Chondrocyte (in vitro differentiated cells): ENCODE results near the gene DAB2. TPM values are rescaled to one million over a fixed set of nuclear protein-coding genes. Genes with fewer than 3 reads are reported as not detected.

Experiments used
- DNase-seq: peaks from one replicate; pipeline ENCODE4 v3.0.0; 2021; ENCODE audit warnings: mixed read lengths, low spot score
- H3K27ac Mint-ChIP-seq: one replicate; pipeline ENCODE4 v1.8.0; 2021; ENCODE audit warnings: mild to moderate bottlenecking, moderate library complexity, mixed read lengths; ENCODE audit not compliant: unreplicated experiment
- H3K27me3 Mint-ChIP-seq: 2 replicates; pipeline ENCODE4 v1.8.0; 2021; ENCODE audit warnings: low read depth, mixed read lengths
- H3K36me3 Mint-ChIP-seq: 2 replicates; pipeline ENCODE4 v1.8.0; 2021; ENCODE audit warnings: low read depth, mixed read lengths
- H3K4me1 Mint-ChIP-seq: 2 replicates; pipeline ENCODE4 v1.8.0; 2021; ENCODE audit warnings: low read depth, mild to moderate bottlenecking, mixed read lengths
- H3K4me3 Mint-ChIP-seq: one replicate; pipeline ENCODE4 v1.8.0; 2021; ENCODE audit warnings: mild to moderate bottlenecking, moderate library complexity, mixed read lengths; ENCODE audit not compliant: unreplicated experiment
- H3K9me3 Mint-ChIP-seq: 2 replicates; pipeline ENCODE4 v1.8.0; 2021; ENCODE audit warnings: low read depth, mixed read lengths
- total RNA-seq: library from RNA; stranded (reverse); gene quantifications from 3 replicates; pipeline ENCODE4 v1.2.1, GENCODE V29; 2021
- TF ChIP-seq, protein P1 (sequence below): fragments of 200-600 bp; sonication (generic); IDR thresholded peaks from 2 replicates; pipeline ENCODE4 v1.5.0; 2021; ENCODE audit warnings: antibody characterized with exemption, mild to moderate bottlenecking, moderate library complexity

DAB2 gene
- total RNA-seq, 1 donor from 2014 or later: 82.7 TPM

DNA sequence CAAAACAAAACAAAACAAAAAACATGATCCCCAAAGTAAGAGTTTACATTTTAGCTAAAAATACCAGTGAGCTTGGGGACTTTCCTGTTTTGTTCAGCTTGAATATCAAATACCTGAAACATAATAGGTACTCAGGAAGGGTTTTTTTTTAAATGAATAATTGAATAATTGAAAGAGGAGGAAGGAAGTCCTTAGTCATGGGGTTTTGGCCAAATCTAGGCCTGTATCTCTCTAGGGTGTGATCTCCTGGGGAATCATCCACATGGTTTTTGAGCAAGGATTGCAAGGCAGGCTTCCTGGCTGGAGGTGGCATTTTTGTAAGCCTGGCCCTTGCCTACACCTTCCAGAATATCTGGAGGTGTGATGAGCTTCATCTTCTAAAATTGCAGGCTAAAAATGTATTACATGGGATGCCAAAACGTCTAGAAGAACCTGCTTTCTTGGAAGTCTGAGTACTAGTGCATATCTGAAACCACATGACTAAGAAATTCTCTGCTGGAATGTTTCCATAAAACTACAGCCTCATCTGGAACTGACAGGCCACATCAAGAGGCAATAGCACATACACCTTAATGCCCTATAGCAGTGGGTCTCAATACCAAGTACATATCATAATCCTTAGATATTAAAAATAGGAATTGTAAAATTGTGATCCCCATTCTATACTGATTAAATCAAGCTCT, 70.9 kb downstream of the DAB2 start:
- H3K4me3 Mint-ChIP-seq: no peak overlapping the region
- no peak for DNase-seq
- peaks cover 3% of the 10 kb centered on the region for H3K36me3 Mint-ChIP-seq
- H3K9me3 Mint-ChIP-seq: peaks cover 27% of the 10 kb centered on the region
- no peak overlapping the region for H3K27ac Mint-ChIP-seq
- TF ChIP-seq, protein P1, sequence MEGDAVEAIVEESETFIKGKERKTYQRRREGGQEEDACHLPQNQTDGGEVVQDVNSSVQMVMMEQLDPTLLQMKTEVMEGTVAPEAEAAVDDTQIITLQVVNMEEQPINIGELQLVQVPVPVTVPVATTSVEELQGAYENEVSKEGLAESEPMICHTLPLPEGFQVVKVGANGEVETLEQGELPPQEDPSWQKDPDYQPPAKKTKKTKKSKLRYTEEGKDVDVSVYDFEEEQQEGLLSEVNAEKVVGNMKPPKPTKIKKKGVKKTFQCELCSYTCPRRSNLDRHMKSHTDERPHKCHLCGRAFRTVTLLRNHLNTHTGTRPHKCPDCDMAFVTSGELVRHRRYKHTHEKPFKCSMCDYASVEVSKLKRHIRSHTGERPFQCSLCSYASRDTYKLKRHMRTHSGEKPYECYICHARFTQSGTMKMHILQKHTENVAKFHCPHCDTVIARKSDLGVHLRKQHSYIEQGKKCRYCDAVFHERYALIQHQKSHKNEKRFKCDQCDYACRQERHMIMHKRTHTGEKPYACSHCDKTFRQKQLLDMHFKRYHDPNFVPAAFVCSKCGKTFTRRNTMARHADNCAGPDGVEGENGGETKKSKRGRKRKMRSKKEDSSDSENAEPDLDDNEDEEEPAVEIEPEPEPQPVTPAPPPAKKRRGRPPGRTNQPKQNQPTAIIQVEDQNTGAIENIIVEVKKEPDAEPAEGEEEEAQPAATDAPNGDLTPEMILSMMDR: no peak
- H3K27me3 Mint-ChIP-seq: peaks cover 10% of the 10 kb centered on the region
- no peaks in the 10 kb centered on the region for H3K4me1 Mint-ChIP-seq

DNA sequence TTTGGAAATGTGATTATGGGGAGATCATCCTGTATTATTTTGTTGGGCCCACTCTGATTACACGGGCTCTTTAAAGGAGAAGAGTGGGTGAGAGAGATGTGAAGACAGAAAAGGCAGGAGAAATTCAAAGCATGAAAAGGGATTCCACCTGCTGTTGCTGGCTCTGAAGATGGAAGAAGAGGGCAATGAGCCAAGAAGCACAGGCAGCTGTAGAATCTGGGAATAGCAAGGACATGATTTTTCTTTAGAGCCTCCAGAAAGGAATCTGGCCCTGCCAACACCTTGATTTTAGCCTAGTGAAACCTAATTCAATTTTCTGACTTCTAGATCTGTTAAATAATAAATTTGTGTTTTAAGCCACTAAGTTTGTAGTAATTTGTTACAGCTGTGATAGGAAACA, 71.8 kb downstream of the DAB2 start:
- no peak overlapping the region for H3K4me3 Mint-ChIP-seq
- DNase-seq: no peak
- peaks cover 27% of the 10 kb centered on the region for H3K9me3 Mint-ChIP-seq
- H3K36me3 Mint-ChIP-seq: peaks cover 3% of the 10 kb centered on the region
- no peaks in the 10 kb centered on the region for H3K4me1 Mint-ChIP-seq
- no peak overlapping the region for H3K27ac Mint-ChIP-seq
- TF ChIP-seq, protein P1: no peak
- peaks cover 12% of the 10 kb centered on the region for H3K27me3 Mint-ChIP-seq

DNA sequence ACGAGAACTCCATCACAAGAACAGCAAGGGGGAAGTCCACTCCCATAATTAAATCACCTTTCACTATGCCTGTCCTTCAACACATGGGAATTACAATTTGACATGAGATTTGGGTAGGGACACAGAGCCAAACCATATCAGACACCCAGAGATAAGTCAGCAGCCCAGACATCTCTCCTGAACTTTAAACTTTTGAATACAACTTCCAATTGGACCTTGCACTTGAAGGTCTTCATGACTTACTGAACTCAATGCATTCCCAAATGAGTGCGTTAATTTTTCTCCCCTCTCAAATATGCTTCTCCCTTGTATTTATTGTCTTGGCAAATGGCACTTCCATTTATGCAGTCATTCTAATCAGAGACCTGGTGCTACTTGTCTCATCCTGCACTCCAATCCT, 72.6 kb downstream of the DAB2 start:
- Mint-ChIP-seq H3K9me3 (peaks cover 25% of the 10 kb centered on the region), H3K4me3 (no peak overlapping the region), H3K27ac (no peak overlapping the region), H3K27me3 (peaks cover 17% of the 10 kb centered on the region), H3K4me1 (no peaks in the 10 kb centered on the region), H3K36me3 (peaks cover 3% of the 10 kb centered on the region)
- DNase-seq: no peak
- TF ChIP-seq, protein P1: no peak

DNA sequence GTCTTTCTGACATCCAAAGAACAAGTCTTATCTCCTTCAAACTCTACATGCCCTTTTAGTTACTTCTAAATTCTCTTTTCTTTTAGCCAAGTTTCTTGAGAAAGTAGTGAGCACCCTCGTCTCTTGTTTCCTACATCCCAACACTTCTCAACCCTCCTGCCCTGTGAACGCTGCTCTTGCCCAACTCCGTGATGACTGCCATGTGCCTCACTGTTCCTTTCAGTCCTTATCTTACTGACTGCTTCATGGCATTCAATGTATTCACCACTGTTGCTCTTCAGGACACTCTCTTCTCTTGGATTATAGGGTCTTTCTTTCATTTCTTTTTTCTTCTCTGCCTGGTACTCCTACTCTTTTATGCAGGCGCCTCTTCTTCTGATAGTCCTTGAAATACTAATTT, 75.3 kb downstream of the DAB2 start:
- no peak overlapping the region for H3K27ac Mint-ChIP-seq
- no peak overlapping the region for H3K4me3 Mint-ChIP-seq
- TF ChIP-seq, protein P1: no peak
- H3K36me3 Mint-ChIP-seq: peaks cover 6% of the 10 kb centered on the region
- peaks cover 31% of the 10 kb centered on the region for H3K27me3 Mint-ChIP-seq
- no peak for DNase-seq
- H3K4me1 Mint-ChIP-seq: no peaks in the 10 kb centered on the region
- peaks cover 36% of the 10 kb centered on the region for H3K9me3 Mint-ChIP-seq

DNA sequence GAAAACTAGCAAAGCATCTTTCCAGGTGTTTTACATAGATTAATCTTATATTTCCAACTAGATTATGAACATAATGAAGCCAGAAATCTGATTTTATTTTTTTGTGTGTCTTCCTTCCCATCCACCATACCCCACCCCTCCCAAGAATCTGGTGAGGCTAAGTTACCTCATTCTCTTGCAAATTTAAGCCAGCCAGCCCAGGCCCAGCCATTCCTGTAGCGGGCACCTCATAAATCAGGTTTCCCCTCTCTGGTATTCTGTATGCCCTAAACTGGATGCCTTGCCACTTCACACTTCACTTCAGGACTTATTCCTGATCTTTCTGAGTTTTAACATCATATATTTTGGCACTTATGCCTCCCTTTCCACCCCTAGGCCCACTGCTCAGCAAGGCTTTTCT, 82.3 kb downstream of the DAB2 start:
- peaks cover 17% of the 10 kb centered on the region for H3K9me3 Mint-ChIP-seq

More for the DNA sequence above, 82.3 kb downstream of the DAB2 start:
- Mint-ChIP-seq H3K4me3 (no peak overlapping the region), H3K4me1 (no peaks in the 10 kb centered on the region), H3K27ac (no peak overlapping the region), H3K27me3 (peaks cover 36% of the 10 kb centered on the region), H3K36me3 (peaks cover 9% of the 10 kb centered on the region)
- TF ChIP-seq, protein P1: no peak
- no peak for DNase-seq
